ENCODE data around the gene PDE5A. TPM values are rescaled to one million over a fixed set of nuclear protein-coding genes. Genes with fewer than 3 reads are reported as not detected.
A peak's percentile ranks its signal among the peaks of the same experiment; 100 is the strongest.
"Not testable (repeated sequence)": the region's sequence is repeated elsewhere in the genome, so short reads cannot be mapped to it uniquely, and the experiment has no call there.

PDE5A gene
- total and polyA plus RNA-seq, 10 of the 15 experiments (the other 5 are each of a cell fraction or from before 2014, with no cell fraction given) = under 0.01 to 3.9 (median 0.26) TPM; not detected in 1

- ChIA-PET POLR2A (interaction anchor here (0.7 kb wide), 1 partner anchor 80 kb away, joined by 3 read pairs; no protein-coding TSS in a partner anchor), RAD21 (ENCODE audit: unreplicated experiment) (interaction anchor here (0.8 to 1.3 kb wide), 2 partner anchors 154 to 239 kb away, joined by 3 to 4 read pairs; a partner anchor contains a TSS)
- Histone ChIP-seq H2AFZ (ENCODE audit: control insufficient read depth, low read depth, low read length) (peak overlapping the region; percentile 65), H3K27ac (ENCODE audit: control insufficient read depth, insufficient read depth) (peak overlapping the region; percentile 86), H3K4me3 (peak overlapping the region; percentile 67), H3K9ac (ENCODE audit: control insufficient read depth, insufficient read depth, low read length) (peak overlapping the region; percentile 78)
- H3K4me1 ChIP-seq (ENCODE audit: control insufficient read depth, insufficient read depth, low read length); SMC1A ChIA-PET (ENCODE audit: uncharacterized antibody, unreplicated experiment); in situ Hi-C loops (cut with MboI); FAIRE-seq; H3K4me2 ChIP-seq (ENCODE audit: control insufficient read depth, insufficient read depth); DNase-seq (ENCODE audit: low read depth, low spot score); H4K20me1 ChIP-seq (ENCODE audit: control insufficient read depth, insufficient read depth); CTCF ChIA-PET; H3K79me2 ChIP-seq (ENCODE audit: control insufficient read depth, insufficient read depth, low read length); H3K9me3 ChIP-seq (replicated peaks; ENCODE audit: control insufficient read depth, insufficient read depth, low read length); H3K36me3 ChIP-seq (ENCODE audit: control insufficient read depth in 2 of 2, insufficient read depth in 2 of 2, low read length in 1 of 2); H3K27me3 ChIP-seq (replicated peaks in 1 of 2; ENCODE audit: control insufficient read depth in 2 of 2, insufficient read depth in 2 of 2, low read length in 1 of 2): not testable (repeated sequence)
- BruUV-seq (replicated peaks) = TSS peak; percentile 92
- peak; percentile 59 for ATAC-seq
- 13% methylated on average over 7 of the region's 7 CpGs for WGBS (ENCODE audit: insufficient coverage, insufficient replicate concordance, low lambda C conversion rate, missing lambda C conversion rate)
- intact Hi-C loops (cut with micrococcal nuclease; ENCODE audit: unreplicated experiment) = loop anchor here (5.0 kb wide), 1 partner anchor 152 kb away; a partner anchor contains a TSS
Measured at GRCh38 chr4:119454151-119454490, 174.5 kb downstream of the PDE5A start.

- H4K20me1 ChIP-seq (ENCODE audit: control insufficient read depth, insufficient read depth); H3K4me2 ChIP-seq (ENCODE audit: control insufficient read depth, insufficient read depth); FAIRE-seq; BruUV-seq (replicated peaks); H3K9me3 ChIP-seq (replicated peaks; ENCODE audit: control insufficient read depth, insufficient read depth, low read length); POLR2A ChIA-PET; H3K4me1 ChIP-seq (ENCODE audit: control insufficient read depth, insufficient read depth, low read length); in situ Hi-C loops (cut with MboI); RAD21 ChIA-PET (ENCODE audit: unreplicated experiment); SMC1A ChIA-PET (ENCODE audit: uncharacterized antibody, unreplicated experiment); H2AFZ ChIP-seq (ENCODE audit: control insufficient read depth, low read depth, low read length); H3K27me3 ChIP-seq (replicated peaks in 1 of 2; ENCODE audit: control insufficient read depth in 2 of 2, insufficient read depth in 2 of 2, low read length in 1 of 2); H3K27ac ChIP-seq (ENCODE audit: control insufficient read depth, insufficient read depth); H3K36me3 ChIP-seq (ENCODE audit: control insufficient read depth in 2 of 2, insufficient read depth in 2 of 2, low read length in 1 of 2); DNase-seq (ENCODE audit: low read depth, low spot score); H3K4me3 ChIP-seq; H3K9ac ChIP-seq (ENCODE audit: control insufficient read depth, insufficient read depth, low read length); ATAC-seq; H3K79me2 ChIP-seq (ENCODE audit: control insufficient read depth, insufficient read depth, low read length): not testable (repeated sequence)
- intact Hi-C loops (cut with micrococcal nuclease; ENCODE audit: unreplicated experiment) = loop anchor here (5.0 kb wide), 1 partner anchor 151 kb away; a partner anchor contains a TSS
- WGBS (ENCODE audit: insufficient coverage, insufficient replicate concordance, low lambda C conversion rate, missing lambda C conversion rate) = 94% methylated on average over 9 of the region's 9 CpGs
- CTCF ChIA-PET = interaction anchor here (0.9 kb wide), 1 partner anchor 21 kb away, joined by 3 read pairs; no protein-coding TSS in a partner anchor
Measured at GRCh38 chr4:119453286-119453685, 175.3 kb downstream of the PDE5A start.

GRCh38 chr4:119449851-119450250 lies 178.8 kb downstream of the PDE5A start:
- POLR2A ChIA-PET = interaction anchor here (1.2 kb wide), 1 partner anchor 624 kb away, joined by 3 read pairs; no protein-coding TSS in a partner anchor
- H3K9ac ChIP-seq (ENCODE audit: control insufficient read depth, insufficient read depth, low read length); H3K4me3 ChIP-seq; RAD21 ChIA-PET (ENCODE audit: unreplicated experiment); CTCF ChIA-PET; BruUV-seq (replicated peaks); in situ Hi-C loops (cut with MboI); H3K9me3 ChIP-seq (replicated peaks; ENCODE audit: control insufficient read depth, insufficient read depth, low read length); H3K36me3 ChIP-seq (ENCODE audit: control insufficient read depth in 2 of 2, insufficient read depth in 2 of 2, low read length in 1 of 2); H3K27ac ChIP-seq (ENCODE audit: control insufficient read depth, insufficient read depth); ATAC-seq; H3K4me2 ChIP-seq (ENCODE audit: control insufficient read depth, insufficient read depth); H3K4me1 ChIP-seq (ENCODE audit: control insufficient read depth, insufficient read depth, low read length); H3K79me2 ChIP-seq (ENCODE audit: control insufficient read depth, insufficient read depth, low read length); H4K20me1 ChIP-seq (ENCODE audit: control insufficient read depth, insufficient read depth); H2AFZ ChIP-seq (ENCODE audit: control insufficient read depth, low read depth, low read length); SMC1A ChIA-PET (ENCODE audit: uncharacterized antibody, unreplicated experiment); FAIRE-seq; DNase-seq (ENCODE audit: low read depth, low spot score); H3K27me3 ChIP-seq (replicated peaks in 1 of 2; ENCODE audit: control insufficient read depth in 2 of 2, insufficient read depth in 2 of 2, low read length in 1 of 2): not testable (repeated sequence)
- WGBS (ENCODE audit: insufficient coverage, insufficient replicate concordance, low lambda C conversion rate, missing lambda C conversion rate) = 81% methylated on average over 6 of the region's 6 CpGs
- intact Hi-C loops (cut with micrococcal nuclease; ENCODE audit: unreplicated experiment) = loop anchor here (5.0 kb wide), 1 partner anchor 148 kb away; a partner anchor contains a TSS

Small RNA genes within 50 kb of the gene (small RNA-seq; reads per million reads assigned to genes)
- not detected for gene RF00614

Data from GM12878 (cell line).